MCF 10A (cell line): ENCODE data around the gene STAC3. TPM values are rescaled to one million over a fixed set of nuclear protein-coding genes. Genes with fewer than 3 reads are reported as not detected.
A peak's percentile ranks its signal among the peaks of the same experiment; 100 is the strongest.

Experiments
- BruUV-seq: library from RNA; stranded (reverse); fragments of 400-500 nt; replicated peaks from 2 replicates; lab custom pipeline; 2021; lab: Mats Ljungman, UMichigan
- CTCF ChIA-PET: fragments of 300-600 bp; sonication (Branson Sonifier 250); formaldehyde crosslinking; extraction: SDS; loops from one replicate; lab custom pipeline; 2021; ENCODE audit warnings: antibody characterized with exemption, inconsistent platforms; lab: Yijun Ruan, JAX
- POLR2A ChIA-PET: fragments of 300-600, 350-650 bp; sonication (Branson Sonifier 250); formaldehyde crosslinking; extraction: SDS; loops from one replicate; lab custom pipeline; 2020; ENCODE audit warnings: antibody characterized with exemption, inconsistent platforms; lab: Yijun Ruan, JAX
- DNase-seq: peaks from one replicate; pipeline ENCODE4 v3.0.0-alpha.2; 2018; ENCODE audit not compliant: unreplicated experiment
- H3K27ac Mint-ChIP-seq: one replicate; pipeline ENCODE4 v1.8.0; 2022; ENCODE audit warnings: mild to moderate bottlenecking, low read depth, mixed read lengths; ENCODE audit not compliant: unreplicated experiment
- H3K27me3 Mint-ChIP-seq: one replicate; pipeline ENCODE4 v1.8.0; 2022; ENCODE audit warnings: mixed read lengths; ENCODE audit not compliant: insufficient read depth, unreplicated experiment
- H3K36me3 Mint-ChIP-seq: one replicate; pipeline ENCODE4 v1.8.0; 2022; ENCODE audit warnings: mild to moderate bottlenecking, moderate library complexity, mixed read lengths; ENCODE audit not compliant: insufficient read depth, unreplicated experiment
- H3K4me1 Mint-ChIP-seq: one replicate; pipeline ENCODE4 v1.8.0; 2022; ENCODE audit warnings: mixed read lengths; ENCODE audit not compliant: insufficient read depth, unreplicated experiment
- H3K4me3 Mint-ChIP-seq: one replicate; pipeline ENCODE4 v1.8.0; 2022; ENCODE audit warnings: mild to moderate bottlenecking, moderate library complexity, mixed read lengths; ENCODE audit not compliant: unreplicated experiment
- H3K9me3 Mint-ChIP-seq: one replicate; pipeline ENCODE4 v1.8.0; 2022; ENCODE audit warnings: mixed read lengths; ENCODE audit not compliant: unreplicated experiment
- CTCF ChIP-seq: fragments of 200-600 bp; IDR thresholded peaks from one replicate; pipeline ENCODE4 v1.8.0; 2022; ENCODE audit warnings: antibody characterized with exemption, mild to moderate bottlenecking; ENCODE audit not compliant: unreplicated experiment
- intact Hi-C: fragments of 100-400 bp; cut with micrococcal nuclease; formaldehyde crosslinking; loops from 2 replicates; pipeline ENCODE4 v1.14.1; 2022
- total RNA-seq: library from RNA; stranded (reverse); gene quantifications from 2 replicates; pipeline ENCODE4 v1.2.3, GENCODE V29; 2022

STAC3 gene
- total RNA-seq, 1 experiment from 2014 or later, result 2.8 TPM

DNA sequence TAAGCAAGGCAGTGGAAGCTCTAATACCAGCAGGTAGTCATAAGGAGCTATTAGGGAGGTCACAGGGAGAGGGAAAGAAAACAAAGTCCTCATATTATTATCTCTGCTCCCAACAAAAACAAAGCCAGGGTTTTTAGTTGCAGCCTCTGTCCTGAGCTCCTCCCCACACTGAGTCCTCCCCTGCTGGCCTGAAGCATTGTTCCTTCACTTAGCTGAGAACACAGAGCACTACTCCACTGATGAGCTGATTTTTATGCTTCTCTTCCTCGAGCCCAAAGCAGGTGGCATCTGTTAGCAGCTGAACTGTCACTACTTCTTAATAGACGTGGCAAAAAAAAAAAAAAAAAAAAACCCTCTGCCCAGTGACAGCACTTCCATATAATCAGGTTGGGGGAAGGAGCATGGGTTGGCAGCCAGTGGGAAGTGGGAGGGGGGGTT lies 10.5 kb upstream of the STAC3 start:
- ChIA-PET CTCF (interaction anchor here (0.8 to 13.7 kb wide), 9 partner anchors 8 to 201 kb away, joined by 3 to 139 read pairs (median 5); partner anchors contain the start of gene INHBE), POLR2A (no interaction called here)
- DNase-seq, result no peak
- Mint-ChIP-seq H3K4me1 (no peaks in the 10 kb centered on the region), H3K9me3 (no peaks in the 10 kb centered on the region), H3K27ac (no peak overlapping the region), H3K36me3 (peaks cover 57% of the 10 kb centered on the region), H3K4me3 (no peak overlapping the region), H3K27me3 (no peaks in the 10 kb centered on the region)
- intact Hi-C loops, result loop anchor here (5.0 kb wide), 1 partner anchor 46 kb away; no protein-coding TSS in a partner anchor
- BruUV-seq, result no TSS peak
- no peak for TF ChIP-seq CTCF

DNA sequence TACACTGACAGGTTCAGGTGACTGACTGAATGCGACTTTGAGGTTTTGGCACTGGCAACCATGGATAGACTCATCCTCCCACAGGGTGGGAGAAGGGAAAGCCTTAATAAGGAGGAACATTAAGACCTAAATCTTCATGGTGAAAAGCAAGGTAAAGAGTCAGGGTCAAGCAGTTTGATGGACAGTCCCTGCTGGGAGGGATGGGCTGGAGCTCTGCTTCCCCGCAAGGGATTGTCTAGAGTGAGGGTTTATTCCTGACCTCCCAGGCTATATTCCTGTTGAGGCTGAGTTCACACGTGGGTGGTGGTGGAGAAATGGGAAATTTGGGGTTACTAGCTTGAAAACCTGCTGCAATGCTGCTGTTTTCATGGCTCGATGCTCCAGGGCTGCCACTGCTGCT lies 9.4 kb upstream of the STAC3 start:
- Mint-ChIP-seq H3K27me3 (no peaks in the 10 kb centered on the region), H3K36me3 (peaks cover 53% of the 10 kb centered on the region), H3K4me3 (no peak overlapping the region), H3K9me3 (no peaks in the 10 kb centered on the region), H3K27ac (peak overlapping the region; percentile 18), H3K4me1 (no peaks in the 10 kb centered on the region)
- TF ChIP-seq CTCF, result no peak
- CTCF ChIA-PET, result interaction anchor here (1.2 to 13.7 kb wide), 2 partner anchors 46 to 194 kb away, joined by 5 to 139 read pairs; partner anchors contain the start of gene INHBE
- DNase-seq, result no peak
- BruUV-seq, result no TSS peak
- intact Hi-C loops, result loop anchor here (5.0 kb wide), 1 partner anchor 47 kb away; no protein-coding TSS in a partner anchor
- POLR2A ChIA-PET, result interaction anchor here (1.5 kb wide), 1 partner anchor 18 kb away, joined by 4 read pairs; no protein-coding TSS in a partner anchor

DNA sequence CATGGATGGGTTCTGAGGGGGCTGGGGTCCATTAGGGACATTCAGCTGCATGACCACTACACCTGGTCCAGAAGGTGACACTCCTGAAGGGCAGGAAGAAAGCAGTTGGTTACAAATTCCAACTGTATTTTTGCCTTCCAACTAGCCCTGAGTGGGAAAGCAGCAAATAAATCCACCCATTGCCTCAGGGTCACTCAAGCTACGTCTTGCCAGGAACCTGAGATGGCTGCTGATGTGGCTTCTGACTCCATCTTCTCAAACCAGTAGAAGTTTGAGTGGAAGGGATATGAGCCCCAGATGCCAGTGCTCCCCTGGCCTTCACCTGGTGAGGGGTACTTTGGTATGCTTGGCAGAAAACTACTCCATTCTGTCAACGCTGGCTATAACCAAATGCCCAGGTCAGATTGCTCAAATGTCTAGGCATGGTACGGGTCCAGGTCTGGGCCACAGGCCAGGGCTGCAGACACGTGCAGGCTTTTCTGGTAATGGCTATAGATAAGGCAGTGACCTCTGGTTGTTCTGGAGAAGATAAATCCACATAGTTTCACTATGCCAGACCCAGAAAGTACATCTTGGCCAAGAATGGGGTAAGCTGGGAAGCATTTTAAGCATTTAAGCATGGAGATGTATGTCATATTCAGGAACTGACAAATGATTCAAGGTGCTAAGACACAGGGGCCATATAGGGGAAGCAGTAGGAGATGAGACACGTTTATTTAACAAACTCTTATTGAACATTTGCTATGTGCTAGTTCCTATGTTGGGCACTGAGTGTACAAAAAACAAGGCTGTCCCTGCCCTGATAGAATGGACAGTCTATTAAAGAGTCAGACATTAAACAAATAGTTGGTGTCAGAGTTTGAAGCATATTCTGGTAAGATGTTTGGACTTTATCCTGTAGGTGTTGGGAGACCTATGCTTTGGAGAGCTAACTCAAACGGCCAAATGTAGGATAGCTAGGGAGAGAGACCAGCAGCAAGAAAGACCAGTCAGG lies 8.3 kb upstream of the STAC3 start:
- TF ChIP-seq CTCF, result no peak
- no peaks in the 10 kb centered on the region for H3K4me1 Mint-ChIP-seq
- DNase-seq, result no peak
- peaks cover 47% of the 10 kb centered on the region for H3K36me3 Mint-ChIP-seq
- H3K4me3 Mint-ChIP-seq, result no peak overlapping the region
- H3K9me3 Mint-ChIP-seq, result no peaks in the 10 kb centered on the region
- no peak overlapping the region for H3K27ac Mint-ChIP-seq
- ChIA-PET CTCF (interaction anchor here (0.7 to 13.7 kb wide), 4 partner anchors 16 to 195 kb away, joined by 3 to 139 read pairs (median 5); partner anchors contain the start of gene INHBE), POLR2A (interaction anchor here (1.5 kb wide), 1 partner anchor 17 kb away, joined by 4 read pairs; no protein-coding TSS in a partner anchor)
- no TSS peak for BruUV-seq
- intact Hi-C loops, result no loop called here
- no peaks in the 10 kb centered on the region for H3K27me3 Mint-ChIP-seq

- peaks cover 40% of the 10 kb centered on the region for H3K36me3 Mint-ChIP-seq
- intact Hi-C loops, result no loop called here
- no peak for DNase-seq
- H3K4me3 Mint-ChIP-seq, result no peak overlapping the region
- no peaks in the 10 kb centered on the region for H3K27me3 Mint-ChIP-seq
- no peak overlapping the region for H3K27ac Mint-ChIP-seq
- no peaks in the 10 kb centered on the region for H3K4me1 Mint-ChIP-seq
- TF ChIP-seq CTCF, result no peak
- CTCF ChIA-PET, result interaction anchor here (1.2 to 13.7 kb wide), 2 partner anchors 42 to 199 kb away, joined by 3 to 139 read pairs; partner anchors contain the start of gene INHBE
- POLR2A ChIA-PET, result no interaction called here
- H3K9me3 Mint-ChIP-seq, result no peaks in the 10 kb centered on the region
- no TSS peak for BruUV-seq
These were observed 4.9 kb upstream of the STAC3 start for GRCh38 chr12:57255916-57256315.
